IPS-20b (cell line): Measurements from ENCODE around the gene ZSCAN31.
"Not testable (repeated sequence)": the region's sequence is repeated elsewhere in the genome, so short reads cannot be mapped to it uniquely, and the experiment has no call there.

Experiments
- H3K27ac ChIP-seq: one replicate; pipeline ENCODE4 v1.5.1; 2013; ENCODE audit warnings: low read length
- H3K27me3 ChIP-seq: 2 replicates; pipeline ENCODE4 v1.6.1; 2013; ENCODE audit warnings: mild to moderate bottlenecking, low read length, inconsistent platforms; ENCODE audit not compliant: insufficient read depth
- H3K36me3 ChIP-seq: 2 replicates; pipeline ENCODE4 v1.6.1; 2013; ENCODE audit warnings: low read depth, mild to moderate bottlenecking, inconsistent platforms, low read length, moderate library complexity; ENCODE audit not compliant: insufficient read depth
- H3K4me1 ChIP-seq: 2 replicates; pipeline ENCODE4 v1.6.1; 2013; ENCODE audit warnings: mild to moderate bottlenecking, control low read depth, inconsistent platforms, low read length, moderate library complexity; ENCODE audit not compliant: insufficient read depth
- H3K4me3 ChIP-seq: 2 replicates; pipeline ENCODE4 v1.5.1; 2013; ENCODE audit warnings: mild to moderate bottlenecking, low read length, inconsistent platforms
- H3K9ac ChIP-seq: 2 replicates; pipeline ENCODE4 v1.6.1; 2013; ENCODE audit warnings: low read depth, mild to moderate bottlenecking, inconsistent platforms, low read length, moderate library complexity
- H3K9me3 ChIP-seq: 2 replicates; pipeline ENCODE4 v1.6.1; 2013; ENCODE audit warnings: mild to moderate bottlenecking, low read depth, low read length, inconsistent platforms; ENCODE audit not compliant: insufficient read depth

The ZSCAN31 gene

GRCh38 chr6:28368522-28368921 is 32.6 kb upstream of the ZSCAN31 start:
- H3K27ac ChIP-seq = no peak overlapping the region
- H3K36me3 ChIP-seq = peaks cover 26% of the 10 kb centered on the region
- no peaks in the 10 kb centered on the region for H3K4me1 ChIP-seq
- H3K9me3 ChIP-seq = no peaks in the 10 kb centered on the region
- no peak overlapping the region for H3K9ac ChIP-seq
- no peaks in the 10 kb centered on the region for H3K27me3 ChIP-seq
- no peak overlapping the region for H3K4me3 ChIP-seq

DNA sequence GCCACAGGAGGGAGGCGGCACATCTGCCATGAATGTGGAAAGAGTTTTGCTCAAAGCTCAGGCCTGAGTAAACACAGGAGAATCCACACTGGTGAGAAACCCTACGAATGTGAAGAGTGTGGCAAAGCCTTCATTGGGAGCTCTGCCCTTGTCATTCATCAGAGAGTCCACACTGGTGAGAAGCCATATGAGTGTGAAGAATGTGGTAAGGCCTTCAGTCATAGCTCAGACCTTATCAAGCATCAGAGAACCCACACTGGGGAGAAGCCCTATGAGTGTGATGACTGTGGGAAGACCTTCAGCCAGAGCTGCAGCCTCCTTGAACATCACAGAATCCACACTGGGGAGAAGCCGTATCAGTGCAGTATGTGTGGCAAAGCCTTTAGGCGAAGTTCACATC is 29.6 kb upstream of the ZSCAN31 start:
- not testable (repeated sequence) for H3K4me3 ChIP-seq, H3K27ac ChIP-seq, H3K27me3 ChIP-seq, H3K9ac ChIP-seq, H3K9me3 ChIP-seq, H3K4me1 ChIP-seq
- peaks cover 45% of the 10 kb centered on the region for H3K36me3 ChIP-seq

DNA sequence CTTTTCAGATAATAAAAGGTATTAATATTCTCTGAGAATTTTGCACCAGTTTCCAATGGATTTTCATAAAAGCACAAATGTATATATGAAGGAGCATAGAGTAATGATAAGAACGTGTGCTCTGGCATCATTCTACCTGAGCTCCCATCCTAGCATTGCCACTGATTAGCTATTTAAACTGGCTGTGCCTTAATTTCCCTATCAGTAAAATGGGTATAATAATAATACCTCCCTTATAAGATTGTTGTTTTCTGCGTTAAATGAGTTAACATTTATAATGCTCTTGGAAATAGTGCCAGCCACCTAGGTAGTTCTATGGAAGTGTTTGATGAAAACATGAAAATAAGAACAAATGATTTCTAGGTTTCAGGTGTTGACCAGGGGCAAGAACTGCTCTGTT is 25.0 kb upstream of the ZSCAN31 start:
- H3K9ac ChIP-seq = no peak overlapping the region
- no peaks in the 10 kb centered on the region for H3K27me3 ChIP-seq
- peaks cover 5% of the 10 kb centered on the region; the same call in 1 of the 2 replicates for H3K4me1 ChIP-seq
- H3K9me3 ChIP-seq = no peaks in the 10 kb centered on the region; the same call in 1 of the 2 replicates
- no peak overlapping the region for H3K4me3 ChIP-seq
- no peak overlapping the region for H3K27ac ChIP-seq
- H3K36me3 ChIP-seq = peaks cover 45% of the 10 kb centered on the region

DNA sequence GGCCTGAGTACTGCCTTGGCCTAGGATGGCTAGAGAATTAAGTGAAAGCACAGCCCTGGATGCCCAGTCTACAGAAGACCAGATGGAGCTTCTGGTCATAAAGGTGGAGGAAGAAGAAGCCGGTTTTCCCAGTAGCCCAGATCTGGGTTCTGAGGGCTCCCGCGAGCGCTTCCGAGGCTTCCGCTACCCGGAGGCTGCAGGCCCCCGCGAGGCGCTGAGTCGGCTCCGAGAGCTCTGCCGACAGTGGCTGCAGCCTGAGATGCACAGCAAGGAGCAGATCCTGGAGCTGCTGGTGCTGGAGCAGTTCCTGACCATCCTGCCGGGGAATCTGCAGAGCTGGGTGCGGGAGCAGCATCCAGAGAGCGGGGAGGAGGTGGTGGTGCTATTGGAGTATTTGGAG is 23.6 kb upstream of the ZSCAN31 start:
- H3K4me1 ChIP-seq, H3K4me3 ChIP-seq, H3K9ac ChIP-seq, H3K27me3 ChIP-seq, H3K27ac ChIP-seq, H3K9me3 ChIP-seq: not testable (repeated sequence)
- H3K36me3 ChIP-seq = peaks cover 35% of the 10 kb centered on the region

- Histone ChIP-seq H3K27me3 (no peaks in the 10 kb centered on the region), H3K36me3 (peaks cover 18% of the 10 kb centered on the region), H3K9ac (no peak overlapping the region), H3K9me3 (no peaks in the 10 kb centered on the region; the same call in 1 of the 2 replicates), H3K4me1 (peaks cover 5% of the 10 kb centered on the region; the same call in 1 of the 2 replicates), H3K4me3 (no peak overlapping the region), H3K27ac (no peak overlapping the region)
These were observed 21.1 kb upstream of the ZSCAN31 start for GRCh38 chr6:28357036-28357435.

- Histone ChIP-seq H3K27ac (peak overlapping the region; percentile 27), H3K4me1 (peaks cover 5% of the 10 kb centered on the region; the same call in 1 of the 2 replicates), H3K9ac (peak overlapping the region; percentile 43; the same call in 1 of the 2 replicates), H3K4me3 (peak overlapping the region; percentile 64; the same call in 1 of the 2 replicates), H3K36me3 (peaks cover 14% of the 10 kb centered on the region), H3K27me3 (no peaks in the 10 kb centered on the region), H3K9me3 (no peaks in the 10 kb centered on the region; the same call in 1 of the 2 replicates)
These were observed 20.7 kb upstream of the ZSCAN31 start for GRCh38 chr6:28356666-28357020.

- Histone ChIP-seq H3K27me3 (no peaks in the 10 kb centered on the region), H3K9me3 (no peaks in the 10 kb centered on the region; the same call in 1 of the 2 replicates), H3K36me3 (peaks cover 7% of the 10 kb centered on the region; the same call in 1 of the 2 replicates), H3K27ac (peak overlapping the region; percentile 27), H3K4me3 (peak overlapping the region; percentile 64), H3K4me1 (peaks cover 5% of the 10 kb centered on the region; the same call in 1 of the 2 replicates), H3K9ac (peak overlapping the region; percentile 64; the same call in 1 of the 2 replicates)
These were observed 20.1 kb upstream of the ZSCAN31 start for GRCh38 chr6:28355743-28356665.

GRCh38 chr6:28354688-28355554 is 19.0 kb upstream of the ZSCAN31 start:
- no peak overlapping the region for H3K4me3 ChIP-seq

DNA sequence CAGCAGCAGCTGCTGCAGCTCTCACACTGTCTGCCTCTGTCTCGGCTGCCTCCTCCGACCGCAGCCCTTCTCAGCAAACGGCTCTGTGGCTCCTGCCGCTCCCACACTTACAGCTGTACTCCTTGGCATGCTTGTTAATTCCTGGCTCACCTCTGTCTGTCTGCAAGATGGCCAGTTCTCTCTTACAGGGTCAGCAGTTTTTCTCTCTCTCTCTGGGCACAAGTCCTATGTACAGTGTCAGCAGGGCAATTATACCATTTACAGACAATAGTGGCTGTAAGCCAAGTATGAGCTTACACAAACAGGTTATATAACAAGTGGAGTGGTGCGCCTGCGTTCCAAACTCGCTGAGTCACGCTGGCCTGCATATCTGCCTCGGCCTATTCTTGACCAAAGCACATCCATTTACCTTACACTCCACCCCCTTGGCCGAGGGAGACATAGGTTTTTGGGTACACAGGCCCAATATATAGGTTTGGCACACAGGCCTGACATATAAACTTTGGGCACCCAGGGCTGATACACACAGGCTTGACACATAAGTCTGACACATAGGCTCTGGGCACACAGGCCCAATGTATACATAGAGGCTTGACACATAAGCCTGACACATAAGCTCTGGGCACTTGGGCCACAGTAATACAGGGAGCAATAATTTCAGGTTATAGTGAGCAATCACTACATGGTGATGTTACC is 18.2 kb upstream of the ZSCAN31 start:
- no peaks in the 10 kb centered on the region; the same call in 1 of the 2 replicates for H3K36me3 ChIP-seq
- H3K4me3 ChIP-seq = no peak overlapping the region
- H3K27me3 ChIP-seq = no peaks in the 10 kb centered on the region
- H3K4me1 ChIP-seq = peaks cover 5% of the 10 kb centered on the region; the same call in 1 of the 2 replicates
- no peak overlapping the region for H3K9ac ChIP-seq
- no peak overlapping the region for H3K27ac ChIP-seq
- no peaks in the 10 kb centered on the region; the same call in 1 of the 2 replicates for H3K9me3 ChIP-seq

More at GRCh38 chr6:28354688-28355554, 19.0 kb upstream of the ZSCAN31 start:
- Histone ChIP-seq H3K9me3 (no peaks in the 10 kb centered on the region; the same call in 1 of the 2 replicates), H3K9ac (no peak overlapping the region), H3K4me1 (peaks cover 5% of the 10 kb centered on the region; the same call in 1 of the 2 replicates), H3K27me3 (no peaks in the 10 kb centered on the region), H3K27ac (no peak overlapping the region), H3K36me3 (no peaks in the 10 kb centered on the region; the same call in 1 of the 2 replicates)

GRCh38 chr6:28353356-28353755 is 17.4 kb upstream of the ZSCAN31 start:
- Histone ChIP-seq H3K4me3 (no peak overlapping the region), H3K27me3 (no peaks in the 10 kb centered on the region), H3K27ac (no peak overlapping the region), H3K9me3 (no peaks in the 10 kb centered on the region; the same call in 1 of the 2 replicates), H3K4me1 (peaks cover 5% of the 10 kb centered on the region; the same call in 1 of the 2 replicates), H3K36me3 (no peaks in the 10 kb centered on the region), H3K9ac (no peak overlapping the region)

DNA sequence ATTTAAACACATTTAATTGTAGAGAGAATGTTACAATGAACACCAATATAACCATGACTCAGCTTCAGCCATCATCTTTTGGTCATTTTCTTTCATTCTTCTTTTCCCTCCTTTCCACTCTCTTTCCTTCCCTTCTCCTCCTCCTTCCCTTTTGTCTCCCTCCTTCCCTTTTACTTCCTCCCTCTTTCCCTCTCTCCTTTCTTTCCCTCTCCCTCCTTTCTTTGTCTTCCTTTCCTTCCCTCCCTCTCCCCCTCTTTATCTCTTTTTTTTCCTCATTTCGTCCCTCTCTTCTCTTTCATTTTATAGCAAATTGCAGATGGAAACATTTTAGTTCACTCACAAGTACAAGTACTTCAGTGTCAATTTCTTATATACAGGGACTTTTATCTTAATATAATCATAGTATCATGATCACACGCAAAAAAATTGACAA is 15.6 kb upstream of the ZSCAN31 start:
- Histone ChIP-seq H3K4me3 (peak overlapping the region; percentile 84), H3K36me3 (no peaks in the 10 kb centered on the region), H3K27ac (no peak overlapping the region), H3K4me1 (peaks cover 3% of the 10 kb centered on the region; the same call in 1 of the 2 replicates), H3K9me3 (no peaks in the 10 kb centered on the region; the same call in 1 of the 2 replicates), H3K9ac (no peak overlapping the region), H3K27me3 (peaks cover 7% of the 10 kb centered on the region; the same call in 1 of the 2 replicates)
